Activated CD4-positive, alpha-beta T cell treated with anti-CD3 and anti-CD28 coated beads, Interleukin-2, amount 10 ng/mL, durations not matched to agents 7 days and 5 days (primary cell): ENCODE data around the gene NACC1. TPM values are rescaled to one million over a fixed set of nuclear protein-coding genes. Genes with fewer than 3 reads are reported as not detected.
A peak's percentile ranks its signal among the peaks of the same experiment; 100 is the strongest.

ENCODE experiments used
- CTCF ChIA-PET: fragments of 350-600 bp; sonication (Branson Sonifier 250); formaldehyde crosslinking; loops from one replicate; lab custom pipeline; 2021; ENCODE audit warnings: antibody characterized with exemption; lab: Charles Lee
- POLR2A ChIA-PET: fragments of 350-600 bp; sonication (Branson Sonifier 250); formaldehyde crosslinking; loops from one replicate; lab custom pipeline; 2021; ENCODE audit warnings: antibody characterized with exemption; lab: Charles Lee
- DNase-seq: peaks from one replicate; pipeline ENCODE4 v3.0.0-alpha.2; 2020
- H3K27ac Mint-ChIP-seq: one replicate; pipeline ENCODE4 v1.8.0; 2021; ENCODE audit warnings: mild to moderate bottlenecking, moderate library complexity, mixed read lengths
- H3K27me3 Mint-ChIP-seq: one replicate; pipeline ENCODE4 v1.8.0; 2021; ENCODE audit warnings: mixed read lengths
- H3K36me3 Mint-ChIP-seq: one replicate; pipeline ENCODE4 v1.8.0; 2021; ENCODE audit warnings: low read depth, mixed read lengths
- H3K4me1 Mint-ChIP-seq: one replicate; pipeline ENCODE4 v1.8.0; 2021; ENCODE audit warnings: mixed read lengths
- H3K4me3 Mint-ChIP-seq: one replicate; pipeline ENCODE4 v1.8.0; 2021; ENCODE audit warnings: mild to moderate bottlenecking, moderate library complexity, mixed read lengths
- H3K9me3 Mint-ChIP-seq: one replicate; pipeline ENCODE4 v1.8.0; 2021; ENCODE audit warnings: mixed read lengths
- total RNA-seq, 2 experiments: library from RNA; stranded (reverse); gene quantifications; one replicate each; pipeline ENCODE4 v1.2.3, GENCODE V29; 2021

The NACC1 gene
- total RNA-seq, 2 experiments from 2014 or later, result 57.8 to 63.8 TPM

- Mint-ChIP-seq H3K9me3 (no peaks in the 10 kb centered on the region), H3K4me1 (peaks cover 53% of the 10 kb centered on the region), H3K27ac (no peak overlapping the region), H3K27me3 (no peaks in the 10 kb centered on the region), H3K36me3 (peaks cover 10% of the 10 kb centered on the region), H3K4me3 (peak overlapping the region; percentile 79)
- DNase-seq, result no peak
- POLR2A ChIA-PET, result no interaction called here
- CTCF ChIA-PET, result interaction anchor here (1.0 to 3.1 kb wide), 5 partner anchors 9 to 155 kb away, joined by 3 to 10 read pairs (median 5); partner anchors contain the start of genes IER2 and STX10
Measured at GRCh38 chr19:13120031-13120430, 2.0 kb downstream of the NACC1 start.

GRCh38 chr19:13120817-13121216 is 2.8 kb downstream of the NACC1 start:
- DNase-seq, result no peak
- H3K27ac Mint-ChIP-seq, result peak overlapping the region; percentile 28
- H3K4me1 Mint-ChIP-seq, result peaks cover 45% of the 10 kb centered on the region
- H3K9me3 Mint-ChIP-seq, result no peaks in the 10 kb centered on the region
- no peak overlapping the region for H3K4me3 Mint-ChIP-seq
- ChIA-PET CTCF (interaction anchor here (1.5 to 1.8 kb wide), 2 partner anchors 16 to 29 kb away, joined by 4 to 5 read pairs; partner anchors contain the start of genes IER2 and STX10), POLR2A (no interaction called here)
- H3K36me3 Mint-ChIP-seq, result peaks cover 10% of the 10 kb centered on the region
- no peaks in the 10 kb centered on the region for H3K27me3 Mint-ChIP-seq

- peak overlapping the region; percentile 20 for H3K27ac Mint-ChIP-seq
- H3K36me3 Mint-ChIP-seq, result peaks cover 10% of the 10 kb centered on the region
- ChIA-PET CTCF (interaction anchor here (1.5 to 1.8 kb wide), 2 partner anchors 17 to 28 kb away, joined by 4 to 5 read pairs; partner anchors contain the start of genes IER2 and STX10), POLR2A (no interaction called here)
- H3K27me3 Mint-ChIP-seq, result no peaks in the 10 kb centered on the region
- peaks cover 43% of the 10 kb centered on the region for H3K4me1 Mint-ChIP-seq
- no peak for DNase-seq
- no peak overlapping the region for H3K4me3 Mint-ChIP-seq
- H3K9me3 Mint-ChIP-seq, result no peaks in the 10 kb centered on the region
Measured at GRCh38 chr19:13121551-13122274, 3.6 kb downstream of the NACC1 start.

GRCh38 chr19:13122275-13122878 is 4.3 kb downstream of the NACC1 start:
- Mint-ChIP-seq H3K9me3 (no peaks in the 10 kb centered on the region), H3K36me3 (peaks cover 10% of the 10 kb centered on the region), H3K4me3 (no peak overlapping the region), H3K27ac (no peak overlapping the region), H3K27me3 (no peaks in the 10 kb centered on the region), H3K4me1 (peaks cover 43% of the 10 kb centered on the region)
- DNase-seq, result no peak
- ChIA-PET POLR2A (no interaction called here), CTCF (interaction anchor here (1.5 kb wide), 1 partner anchor 157 kb away, joined by 6 read pairs; no protein-coding TSS in a partner anchor)

- Mint-ChIP-seq H3K27me3 (no peaks in the 10 kb centered on the region), H3K9me3 (no peaks in the 10 kb centered on the region), H3K4me3 (no peak overlapping the region), H3K36me3 (peaks cover 10% of the 10 kb centered on the region), H3K27ac (no peak overlapping the region), H3K4me1 (peaks cover 43% of the 10 kb centered on the region)
- ChIA-PET POLR2A (no interaction called here), CTCF (interaction anchor here (0.6 to 1.5 kb wide), 5 partner anchors 9 to 158 kb away, joined by 3 to 6 read pairs (median 3); partner anchors contain the start of genes IER2 and STX10)
- no peak for DNase-seq
Measured at GRCh38 chr19:13122980-13123957, 5.2 kb downstream of the NACC1 start.

- no peak for DNase-seq
- Mint-ChIP-seq H3K36me3 (peaks cover 8% of the 10 kb centered on the region), H3K4me3 (no peak overlapping the region), H3K9me3 (no peaks in the 10 kb centered on the region), H3K27ac (no peak overlapping the region), H3K27me3 (no peaks in the 10 kb centered on the region), H3K4me1 (peaks cover 31% of the 10 kb centered on the region)
- ChIA-PET CTCF (no interaction called here), POLR2A (no interaction called here)
Measured at GRCh38 chr19:13127051-13127450, 9.0 kb downstream of the NACC1 start.

GRCh38 chr19:13127811-13128575 is 9.9 kb downstream of the NACC1 start:
- POLR2A ChIA-PET, result no interaction called here
- CTCF ChIA-PET, result interaction anchor here (1.0 to 1.8 kb wide), 4 partner anchors 10 to 163 kb away, joined by 3 to 10 read pairs (median 3); partner anchors contain the start of gene NACC1
- no peak for DNase-seq
- H3K9me3 Mint-ChIP-seq, result no peaks in the 10 kb centered on the region
- no peak overlapping the region for H3K4me3 Mint-ChIP-seq
- H3K36me3 Mint-ChIP-seq, result peaks cover 12% of the 10 kb centered on the region
- peaks cover 32% of the 10 kb centered on the region for H3K4me1 Mint-ChIP-seq
- H3K27me3 Mint-ChIP-seq, result no peaks in the 10 kb centered on the region
- H3K27ac Mint-ChIP-seq, result no peak overlapping the region

GRCh38 chr19:13128583-13128982 is 10.5 kb downstream of the NACC1 start:
- peaks cover 12% of the 10 kb centered on the region for H3K36me3 Mint-ChIP-seq

GRCh38 chr19:13129384-13129783 is 11.3 kb downstream of the NACC1 start:
- ChIA-PET CTCF (interaction anchor here (1.8 kb wide), 2 partner anchors 11 to 164 kb away, joined by 3 to 10 read pairs; partner anchors contain the start of gene NACC1), POLR2A (no interaction called here)

More at GRCh38 chr19:13128583-13128982, 10.5 kb downstream of the NACC1 start:
- no peaks in the 10 kb centered on the region for H3K9me3 Mint-ChIP-seq
- peaks cover 33% of the 10 kb centered on the region for H3K4me1 Mint-ChIP-seq
- no peak overlapping the region for H3K27ac Mint-ChIP-seq
- no peak for DNase-seq
- ChIA-PET POLR2A (no interaction called here), CTCF (interaction anchor here (1.2 to 1.8 kb wide), 3 partner anchors 10 to 163 kb away, joined by 3 to 10 read pairs (median 3); partner anchors contain the start of gene NACC1)
- H3K27me3 Mint-ChIP-seq, result no peaks in the 10 kb centered on the region
- H3K4me3 Mint-ChIP-seq, result no peak overlapping the region

GRCh38 chr19:13130886-13131490 is 12.9 kb downstream of the NACC1 start:
- Mint-ChIP-seq H3K27ac (peak overlapping the region; percentile 54), H3K4me1 (peaks cover 33% of the 10 kb centered on the region), H3K27me3 (no peaks in the 10 kb centered on the region), H3K36me3 (peaks cover 10% of the 10 kb centered on the region), H3K9me3 (no peaks in the 10 kb centered on the region), H3K4me3 (no peak overlapping the region)
- CTCF ChIA-PET, result interaction anchor here (0.8 to 2.1 kb wide), 6 partner anchors 11 to 26 kb away, joined by 3 to 10 read pairs (median 5); partner anchors contain the start of genes IER2, NACC1 and STX10
- POLR2A ChIA-PET, result no interaction called here
- DNase-seq, result no peak

More at GRCh38 chr19:13129384-13129783, 11.3 kb downstream of the NACC1 start:
- Mint-ChIP-seq H3K9me3 (no peaks in the 10 kb centered on the region), H3K27me3 (no peaks in the 10 kb centered on the region), H3K4me1 (peaks cover 33% of the 10 kb centered on the region), H3K4me3 (no peak overlapping the region), H3K27ac (no peak overlapping the region), H3K36me3 (peaks cover 12% of the 10 kb centered on the region)
- DNase-seq, result no peak
